Loucy (cell line): ENCODE data around the gene ITPKA.

Source experiments
- EZH2phosphoT487 ChIP-seq: fragments of 200-600 bp; IDR thresholded peaks from 2 replicates; pipeline ENCODE4 v1.6.1; 2018; ENCODE audit warnings: antibody characterized with exemption, mild to moderate bottlenecking, moderate library complexity, borderline replicate concordance
- TF ChIP-seq, protein P1 (sequence below): fragments of 200-600 bp; sonication (generic); conservative IDR thresholded peaks from 2 replicates; pipeline ENCODE4 v1.5.1; 2014; ENCODE audit warnings: mild to moderate bottlenecking, antibody characterized with exemption, low read length

DNA sequence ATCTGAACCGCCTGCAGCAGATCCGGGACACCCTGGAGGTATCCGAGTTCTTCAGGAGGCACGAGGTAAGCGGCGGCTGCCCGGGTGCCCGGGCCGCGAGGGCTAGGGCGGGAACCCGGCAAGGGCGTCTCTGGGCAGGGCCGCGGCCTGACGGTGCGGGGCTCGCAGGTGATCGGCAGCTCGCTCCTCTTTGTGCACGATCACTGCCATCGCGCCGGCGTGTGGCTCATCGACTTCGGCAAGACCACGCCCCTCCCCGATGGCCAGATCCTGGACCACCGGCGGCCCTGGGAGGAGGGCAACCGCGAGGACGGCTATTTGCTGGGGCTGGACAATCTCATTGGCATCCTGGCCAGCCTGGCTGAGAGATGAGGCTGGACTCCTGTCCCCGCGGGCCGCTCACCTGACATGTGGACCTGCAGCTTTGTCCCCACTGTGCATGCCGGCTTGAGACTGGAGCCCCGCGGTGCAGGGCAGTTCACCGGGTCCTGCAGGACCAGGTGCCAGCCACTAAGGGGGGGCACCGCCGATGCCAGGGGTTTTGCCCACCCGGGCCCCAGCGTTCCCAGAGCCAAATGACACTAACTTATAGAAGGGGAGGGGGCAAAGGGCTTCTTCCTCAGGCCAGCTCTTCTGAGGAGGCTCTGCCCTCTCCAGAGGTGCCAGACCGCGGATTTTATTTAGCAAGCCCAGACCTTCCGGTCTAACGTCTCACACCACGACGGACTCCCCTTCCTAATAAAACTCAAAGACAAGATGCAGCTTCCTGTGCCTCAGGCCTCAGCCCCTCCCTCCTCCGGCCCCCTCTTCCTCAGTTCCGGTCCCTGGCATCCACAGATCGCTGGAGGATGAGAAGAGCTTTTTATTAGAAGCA, 9.4 kb downstream of the ITPKA start:
- TF ChIP-seq, protein P1, sequence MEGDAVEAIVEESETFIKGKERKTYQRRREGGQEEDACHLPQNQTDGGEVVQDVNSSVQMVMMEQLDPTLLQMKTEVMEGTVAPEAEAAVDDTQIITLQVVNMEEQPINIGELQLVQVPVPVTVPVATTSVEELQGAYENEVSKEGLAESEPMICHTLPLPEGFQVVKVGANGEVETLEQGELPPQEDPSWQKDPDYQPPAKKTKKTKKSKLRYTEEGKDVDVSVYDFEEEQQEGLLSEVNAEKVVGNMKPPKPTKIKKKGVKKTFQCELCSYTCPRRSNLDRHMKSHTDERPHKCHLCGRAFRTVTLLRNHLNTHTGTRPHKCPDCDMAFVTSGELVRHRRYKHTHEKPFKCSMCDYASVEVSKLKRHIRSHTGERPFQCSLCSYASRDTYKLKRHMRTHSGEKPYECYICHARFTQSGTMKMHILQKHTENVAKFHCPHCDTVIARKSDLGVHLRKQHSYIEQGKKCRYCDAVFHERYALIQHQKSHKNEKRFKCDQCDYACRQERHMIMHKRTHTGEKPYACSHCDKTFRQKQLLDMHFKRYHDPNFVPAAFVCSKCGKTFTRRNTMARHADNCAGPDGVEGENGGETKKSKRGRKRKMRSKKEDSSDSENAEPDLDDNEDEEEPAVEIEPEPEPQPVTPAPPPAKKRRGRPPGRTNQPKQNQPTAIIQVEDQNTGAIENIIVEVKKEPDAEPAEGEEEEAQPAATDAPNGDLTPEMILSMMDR: no peak
- no peak for TF ChIP-seq EZH2phosphoT487
